Kidney (tissue), 14 donors: ENCODE data around the gene SRGAP3. TPM values are rescaled to one million over a fixed set of nuclear protein-coding genes. Genes with fewer than 3 reads are reported as not detected.
A peak's percentile ranks its signal among the peaks of the same experiment; 100 is the strongest.

Experiments used
- DNase-seq, 5 donors: peaks; one replicate each; pipeline ENCODE4 v3.0.0-alpha.2; 2013 to 2020
- FAIRE-seq: peaks from 2 replicates; lab custom pipeline; 2012; peaks lifted over from hg19 to GRCh38; lab: Jason Lieb, UNC
- H3K27ac ChIP-seq, 2 donors: one replicate each; pipeline ENCODE4 v1.7.0; 2013; ENCODE audit warnings: low read depth in 2 of 2, low read length in 2 of 2, inconsistent platforms in 1 of 2
- H3K27me3 ChIP-seq: one replicate; pipeline ENCODE4 v1.7.1; 2013; ENCODE audit warnings: low read length, inconsistent platforms; ENCODE audit not compliant: control insufficient read depth, insufficient read depth
- H3K36me3 ChIP-seq, 3 donors: one replicate each; pipeline versions ENCODE4 v1.7.0 to v1.7.1; 2013; ENCODE audit warnings: low read length in 3 of 3, control low read depth in 1 of 3, inconsistent platforms in 1 of 3; ENCODE audit not compliant: insufficient read depth in 3 of 3, control insufficient read depth in 2 of 3
- H3K4me1 ChIP-seq, 3 donors: one replicate each; pipeline versions ENCODE4 v1.7.0 to v1.7.1; 2013; ENCODE audit warnings: low read length in 3 of 3, inconsistent platforms in 1 of 3, low read depth in 1 of 3; ENCODE audit not compliant: control insufficient read depth in 2 of 3, insufficient read depth in 2 of 3
- H3K4me3 ChIP-seq, 3 donors: one replicate each; pipeline versions ENCODE4 v1.7.0 to v1.8.1; 2013; ENCODE audit warnings: low read length in 3 of 3, control low read depth in 1 of 3, inconsistent platforms in 1 of 3
- H3K9ac ChIP-seq, 3 donors: one replicate each; pipeline versions ENCODE4 v1.7.0 to v1.7.1; 2013; ENCODE audit warnings: low read length in 3 of 3, control low read depth in 1 of 3, inconsistent platforms in 1 of 3
- H3K9me3 ChIP-seq, 3 donors: one replicate each; pipeline versions ENCODE4 v1.7.0 to v1.7.1; 2013; ENCODE audit warnings: low read length in 3 of 3, control low read depth in 1 of 3, inconsistent platforms in 1 of 3; ENCODE audit not compliant: control insufficient read depth in 2 of 3, insufficient read depth in 1 of 3
- intact Hi-C: fragments of 100-400 bp; cut with DNase I; formaldehyde crosslinking; loops from one replicate; pipeline ENCODE4 v1.11.1; 2022
- polyA plus RNA-seq: library from polyadenylated mRNA; stranded (reverse); fragments of 350-450 nt; fragmentation: Illumina TruSeq; extraction: RNeasy Lipid Tissue Mini Kit (QIAGEN cat#74804); gene quantifications from one replicate; pipeline ENCODE4 v1.2.3, GENCODE V29; 2014; ENCODE audit warnings: low read depth, low replicate concordance; ENCODE audit not compliant: insufficient read depth
- total RNA-seq: library from RNA; stranded (reverse); fragmentation: NEBNext Ultra II Directional; extraction: Animal tissue kit (Norgen Biotek cat#: 25700); gene quantifications from one replicate; pipeline ENCODE4 v1.2.1, GENCODE V29; 2021
- TF ChIP-seq, protein P1 (sequence below): IDR thresholded peaks from 3 replicates; pipeline ENCODE4 v1.5.1; 2012; ENCODE audit warnings: mild to moderate bottlenecking, moderate library complexity, borderline replicate concordance; ENCODE audit not compliant: insufficient read depth; ENCODE audit errors: extremely low read depth
- donor health status: control.
- donor health status: control.
- donor health status: control.
- donor health status: control.
- donor health status: control.
- donor health status: DM: yes; HTN: yes; CAD: no.
- donor health status: Normal renal cell carcinoma (clear cell type).

Gene SRGAP3
- total and polyA plus RNA-seq, 2 donors from 2014 or later, result 4.1 to 24.3 TPM

DNA sequence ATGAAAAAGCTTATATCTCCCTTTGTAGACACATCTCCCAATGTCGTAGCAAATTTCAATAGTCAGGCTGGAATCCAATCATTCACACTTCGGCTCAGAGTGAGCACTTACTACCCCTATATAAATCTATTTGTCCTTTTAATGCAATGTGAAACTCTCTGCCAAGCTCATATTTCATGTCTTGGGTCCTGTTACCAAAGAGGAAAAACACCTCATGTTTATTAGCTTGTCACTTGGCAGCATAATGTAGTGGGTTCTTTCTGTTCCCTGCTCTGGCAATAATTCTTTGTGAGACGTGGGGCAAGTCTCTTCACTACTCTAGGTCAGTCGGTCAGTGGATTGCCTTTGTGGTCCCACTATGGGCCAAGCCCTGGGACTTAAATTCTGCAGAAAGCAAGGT is 107.1 kb downstream of the SRGAP3 start:
- no peak overlapping the region for H3K4me3 ChIP-seq
- H3K4me1 ChIP-seq, result peaks cover 0 to 2% (median 0%) of the 10 kb centered on the region in 3 donors
- FAIRE-seq (no peak), DNase-seq (peak in 4 of 5 donors; percentile 58 to 94 (median 82))
- no peaks in the 10 kb centered on the region for H3K36me3 ChIP-seq
- TF ChIP-seq, protein P1, sequence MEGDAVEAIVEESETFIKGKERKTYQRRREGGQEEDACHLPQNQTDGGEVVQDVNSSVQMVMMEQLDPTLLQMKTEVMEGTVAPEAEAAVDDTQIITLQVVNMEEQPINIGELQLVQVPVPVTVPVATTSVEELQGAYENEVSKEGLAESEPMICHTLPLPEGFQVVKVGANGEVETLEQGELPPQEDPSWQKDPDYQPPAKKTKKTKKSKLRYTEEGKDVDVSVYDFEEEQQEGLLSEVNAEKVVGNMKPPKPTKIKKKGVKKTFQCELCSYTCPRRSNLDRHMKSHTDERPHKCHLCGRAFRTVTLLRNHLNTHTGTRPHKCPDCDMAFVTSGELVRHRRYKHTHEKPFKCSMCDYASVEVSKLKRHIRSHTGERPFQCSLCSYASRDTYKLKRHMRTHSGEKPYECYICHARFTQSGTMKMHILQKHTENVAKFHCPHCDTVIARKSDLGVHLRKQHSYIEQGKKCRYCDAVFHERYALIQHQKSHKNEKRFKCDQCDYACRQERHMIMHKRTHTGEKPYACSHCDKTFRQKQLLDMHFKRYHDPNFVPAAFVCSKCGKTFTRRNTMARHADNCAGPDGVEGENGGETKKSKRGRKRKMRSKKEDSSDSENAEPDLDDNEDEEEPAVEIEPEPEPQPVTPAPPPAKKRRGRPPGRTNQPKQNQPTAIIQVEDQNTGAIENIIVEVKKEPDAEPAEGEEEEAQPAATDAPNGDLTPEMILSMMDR, result no peak
- H3K9ac ChIP-seq, result no peak overlapping the region
- H3K27ac ChIP-seq, result no peak overlapping the region
- intact Hi-C loops, result no loop called here
- no peaks in the 10 kb centered on the region for H3K9me3 ChIP-seq
- no peaks in the 10 kb centered on the region for H3K27me3 ChIP-seq

DNA sequence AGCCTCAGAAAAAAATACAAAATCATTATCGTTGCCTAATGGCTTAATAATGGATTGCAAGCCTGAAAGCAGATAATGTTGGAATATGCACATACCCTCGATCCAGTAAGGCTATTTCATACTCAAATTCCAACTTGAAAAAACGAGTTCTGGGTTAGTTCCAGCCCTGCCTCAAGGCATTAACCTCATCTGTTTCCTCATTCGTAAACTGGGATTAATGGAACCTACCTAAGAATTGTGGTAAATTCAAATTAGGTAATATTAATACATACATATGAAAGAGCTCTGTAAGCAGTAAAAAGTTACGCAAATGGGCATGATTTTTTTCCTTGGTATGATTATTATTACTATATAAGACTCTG is 107.5 kb downstream of the SRGAP3 start:
- FAIRE-seq (no peak), DNase-seq (peak in 2 of 5 donors; percentile 62 to 71)
- intact Hi-C loops, result no loop called here
- Histone ChIP-seq H3K9me3 (no peaks in the 10 kb centered on the region), H3K27me3 (no peaks in the 10 kb centered on the region), H3K9ac (no peak overlapping the region), H3K36me3 (no peaks in the 10 kb centered on the region), H3K27ac (peak overlapping the region in 1 of 2 donors; percentile 9), H3K4me3 (no peak overlapping the region), H3K4me1 (peaks cover 0 to 4% (median 2%) of the 10 kb centered on the region in 3 donors)
- TF ChIP-seq, protein P1, result no peak

DNA sequence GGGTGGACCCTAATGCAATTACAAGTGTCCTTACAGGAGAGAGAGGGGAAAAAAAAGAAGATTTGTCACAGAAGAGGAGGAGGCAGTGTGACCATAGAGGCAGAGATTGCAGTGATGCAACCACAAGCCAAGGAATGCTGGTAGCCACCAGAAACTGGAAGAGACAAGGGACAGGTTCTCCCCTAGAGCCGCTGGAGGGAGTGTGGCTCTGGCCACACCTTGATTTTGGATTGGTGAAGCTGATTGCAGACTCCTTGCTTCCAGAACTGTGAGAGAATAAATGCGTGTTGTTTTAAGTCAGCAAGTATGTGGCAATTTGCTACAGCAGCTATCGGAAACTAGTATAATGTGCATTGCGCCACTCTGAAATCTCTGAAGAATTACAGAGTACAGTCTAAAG is 110.1 kb downstream of the SRGAP3 start:
- DNase-seq, result no peak
- TF ChIP-seq, protein P1, result no peak
- no peak overlapping the region for H3K4me3 ChIP-seq
- no peak overlapping the region for H3K9ac ChIP-seq
- no peaks in the 10 kb centered on the region for H3K27me3 ChIP-seq
- no peaks in the 10 kb centered on the region for H3K36me3 ChIP-seq
- peaks cover 0 to 6% (median 5%) of the 10 kb centered on the region in 3 donors for H3K4me1 ChIP-seq
- no peak overlapping the region for H3K27ac ChIP-seq
- FAIRE-seq, result no peak
- H3K9me3 ChIP-seq, result no peaks in the 10 kb centered on the region
- intact Hi-C loops, result no loop called here

DNA sequence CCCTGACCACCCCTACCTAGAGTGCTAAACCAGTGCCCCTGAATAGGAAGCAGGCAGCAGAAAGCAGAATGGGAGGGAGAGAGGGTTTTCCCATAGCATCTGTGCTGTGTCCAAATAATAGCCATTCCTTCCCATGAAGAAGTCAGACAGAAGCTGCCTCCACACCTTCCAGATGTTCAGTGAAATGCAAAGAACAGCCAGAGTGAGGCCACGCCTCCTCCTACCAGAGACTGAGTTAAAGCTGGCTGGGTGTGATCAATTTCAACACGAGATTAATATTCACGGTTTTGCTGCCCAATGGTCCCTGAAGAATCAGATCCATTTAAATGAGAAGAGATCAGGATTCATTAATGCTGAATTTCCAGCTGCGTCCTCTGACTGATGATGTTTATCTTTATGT is 111.8 kb downstream of the SRGAP3 start:
- Histone ChIP-seq H3K36me3 (no peaks in the 10 kb centered on the region), H3K9ac (no peak overlapping the region), H3K4me3 (no peak overlapping the region), H3K9me3 (no peaks in the 10 kb centered on the region), H3K27ac (no peak overlapping the region), H3K4me1 (peaks cover 6 to 8% (median 8%) of the 10 kb centered on the region in 3 donors), H3K27me3 (no peaks in the 10 kb centered on the region)
- peak in 1 of 5 donors; percentile 75 for DNase-seq
- TF ChIP-seq, protein P1, result no peak
- intact Hi-C loops, result no loop called here
- no peak for FAIRE-seq
